Measurements from ENCODE around the gene ESYT1. TPM values are rescaled to one million over a fixed set of nuclear protein-coding genes. Genes with fewer than 3 reads are reported as not detected.

The ESYT1 gene
- total and polyA plus RNA-seq, 9 of the 15 experiments (the other 6 are each of a cell fraction or from before 2014, with no cell fraction given) = 132 to 420 (median 164) TPM

DNA sequence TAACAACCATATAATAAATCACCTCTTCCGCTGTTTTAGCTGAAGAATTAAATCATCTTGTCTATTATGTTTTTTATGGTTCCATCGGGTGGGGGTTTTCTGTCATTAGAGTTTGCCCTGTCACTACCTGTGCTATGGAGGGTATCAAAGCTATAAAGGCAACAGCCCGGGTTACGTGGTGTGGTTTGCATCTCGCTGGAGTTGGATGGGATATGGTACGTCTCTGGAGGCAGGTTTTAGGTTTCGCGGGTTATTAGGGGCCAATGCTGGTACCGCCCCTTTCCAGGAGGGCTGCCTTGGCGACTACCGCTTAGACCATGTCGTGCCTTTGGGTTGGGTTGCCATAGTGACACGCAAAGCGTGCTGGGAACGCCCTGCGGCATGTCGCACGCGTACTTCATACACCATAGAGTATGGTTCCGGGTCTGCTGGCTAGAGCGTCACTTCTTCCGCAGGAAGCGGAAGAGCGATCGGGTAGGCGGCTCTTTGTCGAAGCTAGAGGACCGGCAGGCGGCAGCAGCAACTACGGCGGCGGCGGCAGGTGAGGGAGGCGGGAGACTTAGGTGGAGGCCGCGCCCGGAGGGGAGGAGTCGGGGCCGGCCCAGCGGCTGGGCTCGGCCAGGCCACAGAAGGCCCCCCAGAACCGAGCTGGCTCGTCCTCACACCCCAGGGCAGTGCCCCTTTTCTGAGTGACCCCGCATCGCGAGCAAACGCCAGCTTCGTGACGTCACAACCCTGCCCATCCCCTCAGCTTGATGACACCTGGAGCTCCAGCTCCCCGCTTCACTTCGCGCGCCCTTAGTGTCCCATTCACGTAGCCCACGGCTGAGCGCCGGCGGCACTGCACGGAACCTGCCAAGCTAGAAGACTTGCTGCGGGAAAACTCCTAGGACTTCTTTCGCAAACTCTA is 10.0 kb upstream of the ESYT1 start, which contains the start of gene ZC3H10:
ZC3H10 (plus strand) TSS at position 489 of the 910 bp plus-strand sequence. CDS start 2,297 bp downstream, outside the sequence.
- H3K27ac ChIP-seq (ENCODE audit: extremely low read depth, low read depth, low read length) = peak within 1 kb of the TSS; percentile 97
- H3K36me3 ChIP-seq (ENCODE audit: control insufficient read depth, insufficient read depth, low read length) = peaks cover 40% of the 10 kb centered on the region
- H3K27me3 ChIP-seq (ENCODE audit: control insufficient read depth in 2 of 2, insufficient read depth in 2 of 2, low read length in 2 of 2) = no peaks in the 10 kb centered on the region
- peak; percentile 87 to 100 (median 90) for DNase-seq (ENCODE audit: extremely low read depth in 1 of 4, low spot score in 3 of 4)
- H3K9me1 ChIP-seq (ENCODE audit: control insufficient read depth, insufficient read depth, low read length) = no peaks in the 10 kb centered on the region
- H2AFZ ChIP-seq (ENCODE audit: low read depth, low read length) = peak within 1 kb of the TSS; percentile 82
- in situ Hi-C loops (cut with MboI) (no loop called here), intact Hi-C loops (cut with micrococcal nuclease) (loop anchor here (1.0 to 5.0 kb wide), 5 partner anchors 33 to 519 kb away; partner anchors contain the start of genes ANKRD52, CS and MYL6)
- BruUV-seq (replicated peaks) = no TSS peak
- CTCF ChIA-PET (ENCODE audit: low intra/inter-chr PET ratio) = interaction anchor here (0.6 to 3.8 kb wide), 7 partner anchors 70 to 188 kb away, joined by 3 to 36 read pairs (median 6); partner anchors contain the start of genes ANKRD52, NABP2 and SMARCC2
- WGBS (ENCODE audit: insufficient coverage, low coverage, missing lambda C conversion rate) = under 1% methylated on average over 59 of the region's 61 CpGs
- peaks cover 28% of the 10 kb centered on the region for H3K79me2 ChIP-seq (ENCODE audit: control insufficient read depth, insufficient read depth, low read length)
- peak within 1 kb of the TSS; percentile 59 for H3K4me3 ChIP-seq
- no peaks in the 10 kb centered on the region for H4K20me1 ChIP-seq (replicated peaks; ENCODE audit: control insufficient read depth, insufficient read depth, low read length)
- peak; percentile 88 for ATAC-seq
- H3K9me3 ChIP-seq (replicated peaks; ENCODE audit: control insufficient read depth, insufficient read depth, low read depth, low read length) = peaks cover 6% of the 10 kb centered on the region
- H3K4me2 ChIP-seq (ENCODE audit: insufficient read depth, low read length) = peak within 1 kb of the TSS; percentile 95
- POLR2A ChIA-PET = interaction anchor here (0.6 to 5.3 kb wide), 37 partner anchors 10 to 1833 kb away, joined by 3 to 125 read pairs (median 4); partner anchors contain the start of genes COQ10A, ESYT1, ITGA7 and MYL6
- peak; percentile 99 for FAIRE-seq
- peak within 1 kb of the TSS; percentile 93 to 97 for H3K9ac ChIP-seq (ENCODE audit: insufficient read depth in 1 of 2, low read depth in 2 of 2, low read length in 2 of 2)
- H3K4me1 ChIP-seq (replicated peaks in 1 of 2; ENCODE audit: control insufficient read depth in 2 of 2, insufficient read depth in 2 of 2, low read length in 2 of 2) = peaks cover 16 to 17% of the 10 kb centered on the region in 2 experiments
- TF ChIP-seq, protein P1, sequence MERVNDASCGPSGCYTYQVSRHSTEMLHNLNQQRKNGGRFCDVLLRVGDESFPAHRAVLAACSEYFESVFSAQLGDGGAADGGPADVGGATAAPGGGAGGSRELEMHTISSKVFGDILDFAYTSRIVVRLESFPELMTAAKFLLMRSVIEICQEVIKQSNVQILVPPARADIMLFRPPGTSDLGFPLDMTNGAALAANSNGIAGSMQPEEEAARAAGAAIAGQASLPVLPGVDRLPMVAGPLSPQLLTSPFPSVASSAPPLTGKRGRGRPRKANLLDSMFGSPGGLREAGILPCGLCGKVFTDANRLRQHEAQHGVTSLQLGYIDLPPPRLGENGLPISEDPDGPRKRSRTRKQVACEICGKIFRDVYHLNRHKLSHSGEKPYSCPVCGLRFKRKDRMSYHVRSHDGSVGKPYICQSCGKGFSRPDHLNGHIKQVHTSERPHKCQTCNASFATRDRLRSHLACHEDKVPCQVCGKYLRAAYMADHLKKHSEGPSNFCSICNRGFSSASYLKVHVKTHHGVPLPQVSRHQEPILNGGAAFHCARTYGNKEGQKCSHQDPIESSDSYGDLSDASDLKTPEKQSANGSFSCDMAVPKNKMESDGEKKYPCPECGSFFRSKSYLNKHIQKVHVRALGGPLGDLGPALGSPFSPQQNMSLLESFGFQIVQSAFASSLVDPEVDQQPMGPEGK (CRISPR knock-in tag; IDR thresholded peaks at IDR 0.05; ENCODE audit: borderline replicate concordance) = peak; percentile 85; the same call in 1 of the 2 replicates
- TF ChIP-seq, protein P2, sequence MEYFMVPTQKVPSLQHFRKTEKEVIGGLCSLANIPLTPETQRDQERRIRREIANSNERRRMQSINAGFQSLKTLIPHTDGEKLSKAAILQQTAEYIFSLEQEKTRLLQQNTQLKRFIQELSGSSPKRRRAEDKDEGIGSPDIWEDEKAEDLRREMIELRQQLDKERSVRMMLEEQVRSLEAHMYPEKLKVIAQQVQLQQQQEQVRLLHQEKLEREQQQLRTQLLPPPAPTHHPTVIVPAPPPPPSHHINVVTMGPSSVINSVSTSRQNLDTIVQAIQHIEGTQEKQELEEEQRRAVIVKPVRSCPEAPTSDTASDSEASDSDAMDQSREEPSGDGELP (CRISPR knock-in tag; IDR thresholded peaks at IDR 0.05; ENCODE audit: borderline replicate concordance) = peak; percentile 97
- no peak for TF ChIP-seq ETS2 (tag; IDR thresholded peaks at IDR 0.05; ENCODE audit: borderline replicate concordance, poor library complexity, severe bottlenecking)
- TF ChIP-seq HNRNPUL1 (IDR thresholded peaks at IDR 0.05; ENCODE audit: low read length) = peak; percentile 93
- peak; percentile 44 for TF ChIP-seq RBBP5 (IDR thresholded peaks at IDR 0.05; ENCODE audit: borderline replicate concordance, insufficient read depth, low read length, poor library complexity, severe bottlenecking)
- TF ChIP-seq BRCA1 (IDR thresholded peaks at IDR 0.05) = no peak
- no peak for TF ChIP-seq BRCA1 (CRISPR knock-in tag; IDR thresholded peaks at IDR 0.05)
- peak; percentile 82 for TF ChIP-seq RUNX1 (IDR thresholded peaks at IDR 0.05; ENCODE audit: low read depth)
- TF ChIP-seq ATF4 (CRISPR knock-in tag; IDR thresholded peaks at IDR 0.05) = peak; percentile 82
- peak; percentile 58; the same call in 1 of the 2 replicates for TF ChIP-seq STAT5A (IDR thresholded peaks at IDR 0.05; ENCODE audit: borderline replicate concordance, low read length)
- no peak for TF ChIP-seq BACH1 (tag; IDR thresholded peaks at IDR 0.05)
- TF ChIP-seq ARID3A (IDR thresholded peaks at IDR 0.05; ENCODE audit: borderline replicate concordance, low read depth, low read length) = 0 out of 2 replicates have a peak, but pooled peaks have one; percentile 9

Measured in K562 (cell line).